Panc1 (cell line): ENCODE results near the gene SPATC1L.

Experiments used
- CTCF ChIP-seq: fragments of 450-650 bp; IDR thresholded peaks from 2 replicates; pipeline ENCODE4 v1.5.1; 2017; ENCODE audit warnings: mild to moderate bottlenecking
- POLR2AphosphoS5 ChIP-seq: IDR thresholded peaks from 2 replicates; pipeline ENCODE4 v1.6.1; 2012; ENCODE audit warnings: mild to moderate bottlenecking, low read depth, low read length, moderate library complexity
- REST ChIP-seq, 2 experiments: IDR thresholded peaks; 2 replicates each; pipeline ENCODE4 v1.6.1; 2011 to 2012; ENCODE audit warnings: low read depth in 2 of 2, control low read depth in 1 of 2, low read length in 1 of 2, mild to moderate bottlenecking in 1 of 2, moderate library complexity in 1 of 2; ENCODE audit not compliant: insufficient read depth in 1 of 2
- SIN3A ChIP-seq: IDR thresholded peaks from 2 replicates; pipeline ENCODE4 v1.6.1; 2012; ENCODE audit warnings: low read depth, mild to moderate bottlenecking, low read length, moderate library complexity, borderline replicate concordance; ENCODE audit not compliant: insufficient read depth

GRCh38 chr21:46141767-46142581 is 42.3 kb downstream of the SPATC1L start:
- TF ChIP-seq CTCF (no peak), REST (IDR thresholded peaks at IDR 0.05; ENCODE audit: insufficient read depth in 1 of 2, low read depth in 2 of 2, low read length in 1 of 2) (no peak), POLR2AphosphoS5 (no peak), SIN3A (no peak)
